Neural progenitor cell (in vitro differentiated cells): Measurements from ENCODE around the gene AK5.

Experiments used
- CTCF ChIP-seq: fragments of 200-600 bp; sonication (generic); IDR thresholded peaks from 2 replicates; pipeline ENCODE4 v1.5.1; 2017; ENCODE audit warnings: antibody characterized with exemption, mild to moderate bottlenecking
- EZH2 ChIP-seq: fragments of 200-600 bp; sonication (generic); IDR thresholded peaks from 2 replicates; pipeline ENCODE4 v1.6.1; 2017; ENCODE audit warnings: antibody characterized with exemption, mild to moderate bottlenecking, moderate library complexity

- TF ChIP-seq EZH2, result no peak
- peak; percentile 58 for TF ChIP-seq CTCF
Observed at GRCh38 chr1:77416692-77417450, 135.1 kb downstream of the AK5 start.
